ENCODE measurements around the gene CCM2. TPM values are rescaled to one million over a fixed set of nuclear protein-coding genes. Genes with fewer than 3 reads are reported as not detected.

CCM2 gene
- total RNA-seq, 2 experiments from 2014 or later: 134 TPM

GRCh38 chr7:45001138-45001694, 1.2 kb downstream of the CCM2 start:
- H3K9me3 Mint-ChIP-seq: no peaks in the 10 kb centered on the region
- no peaks in the 10 kb centered on the region for H3K27me3 Mint-ChIP-seq
- H3K4me1 Mint-ChIP-seq: peaks cover 60% of the 10 kb centered on the region
- H3K27ac Mint-ChIP-seq: peak overlapping the region; percentile 93
- ChIA-PET POLR2A (interaction anchor here (0.7 to 1.7 kb wide), 3 partner anchors 19 to 27 kb away, joined by 3 to 9 read pairs (median 4); no protein-coding TSS in a partner anchor), CTCF (interaction anchor here (1.0 to 3.0 kb wide), 13 partner anchors 9 to 31 kb away, joined by 3 to 11 read pairs (median 5); partner anchors contain the start of gene MYO1G)
- DNase-seq: peak; percentile 69
- peak overlapping the region; percentile 84 for H3K4me3 Mint-ChIP-seq
- H3K36me3 Mint-ChIP-seq (ENCODE audit: low read depth): peaks cover 20% of the 10 kb centered on the region

GRCh38 chr7:45001826-45002225, 1.8 kb downstream of the CCM2 start:
- peak overlapping the region; percentile 84 for H3K4me3 Mint-ChIP-seq
- peaks cover 59% of the 10 kb centered on the region for H3K4me1 Mint-ChIP-seq
- no peaks in the 10 kb centered on the region for H3K27me3 Mint-ChIP-seq
- ChIA-PET CTCF (interaction anchor here (0.6 to 3.0 kb wide), 14 partner anchors 9 to 1064 kb away, joined by 3 to 11 read pairs (median 4); partner anchors contain the start of gene MYO1G), POLR2A (interaction anchor here (1.2 to 1.7 kb wide), 2 partner anchors 26 to 28 kb away, joined by 4 to 9 read pairs; no protein-coding TSS in a partner anchor)
- no peaks in the 10 kb centered on the region for H3K9me3 Mint-ChIP-seq
- no peak for DNase-seq
- peak overlapping the region; percentile 93 for H3K27ac Mint-ChIP-seq
- peaks cover 24% of the 10 kb centered on the region for H3K36me3 Mint-ChIP-seq (ENCODE audit: low read depth)

DNA sequence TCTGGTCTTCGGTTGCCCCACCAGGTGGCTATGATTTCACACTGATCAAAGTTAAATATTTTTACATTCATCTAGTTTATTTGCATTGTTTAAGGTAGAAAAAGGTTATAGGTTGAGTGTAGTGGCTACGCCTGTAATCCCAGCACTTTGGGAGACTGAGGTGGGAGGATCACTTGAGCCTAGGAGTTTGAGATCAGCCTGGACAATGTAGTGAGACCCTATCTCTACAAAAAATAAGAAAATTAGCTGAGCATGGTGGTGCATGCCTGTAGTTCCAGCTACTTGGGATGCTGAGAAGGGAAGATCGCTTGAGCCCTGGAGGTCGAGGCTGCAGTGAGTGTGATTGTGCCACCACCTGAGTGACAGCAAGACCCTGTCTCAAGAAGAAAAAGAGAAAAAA, 3.8 kb downstream of the CCM2 start:
- H3K27me3 Mint-ChIP-seq: no peaks in the 10 kb centered on the region
- H3K9me3 Mint-ChIP-seq: no peaks in the 10 kb centered on the region
- ChIA-PET POLR2A (no interaction called here), CTCF (interaction anchor here (0.6 to 2.2 kb wide), 2 partner anchors 10 to 138 kb away, joined by 5 to 6 read pairs; no protein-coding TSS in a partner anchor)
- no peak for DNase-seq
- peaks cover 68% of the 10 kb centered on the region for H3K4me1 Mint-ChIP-seq
- H3K27ac Mint-ChIP-seq: peak overlapping the region; percentile 58
- peaks cover 34% of the 10 kb centered on the region for H3K36me3 Mint-ChIP-seq (ENCODE audit: low read depth)
- no peak overlapping the region for H3K4me3 Mint-ChIP-seq

DNA sequence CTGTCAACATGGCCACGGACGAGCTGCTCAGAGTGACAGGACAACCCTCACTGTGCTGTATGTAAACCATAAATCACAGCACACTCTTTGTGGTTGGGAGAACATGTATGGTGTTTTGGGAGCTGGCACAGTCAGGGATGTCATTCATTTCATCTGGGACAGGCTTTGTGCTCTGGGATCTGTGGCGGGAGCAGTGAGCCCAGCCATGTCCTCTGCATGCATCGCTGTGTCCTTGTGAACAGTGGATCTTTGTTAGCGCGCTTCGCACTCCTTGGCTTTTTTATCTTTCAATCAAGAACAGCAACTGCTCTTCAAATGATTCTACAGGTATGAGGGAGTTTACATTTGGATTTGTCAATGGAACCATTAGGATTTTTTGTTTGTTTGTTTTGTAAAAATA, 7.1 kb downstream of the CCM2 start:
- ChIA-PET CTCF (interaction anchor here (0.6 to 1.0 kb wide), 4 partner anchors 19 to 47 kb away, joined by 3 to 4 read pairs (median 4); no protein-coding TSS in a partner anchor), POLR2A (interaction anchor here (0.6 to 1.0 kb wide), 2 partner anchors 121 to 163 kb away, joined by 4 to 5 read pairs; partner anchors contain the start of gene PURB)
- Mint-ChIP-seq H3K27me3 (no peaks in the 10 kb centered on the region), H3K36me3 (ENCODE audit: low read depth) (peaks cover 40% of the 10 kb centered on the region), H3K27ac (peak overlapping the region; percentile 52), H3K4me1 (peaks cover 63% of the 10 kb centered on the region), H3K4me3 (no peak overlapping the region), H3K9me3 (no peaks in the 10 kb centered on the region)
- no peak for DNase-seq

- DNase-seq: peak; percentile 44
These were observed 7.7 kb downstream of the CCM2 start for GRCh38 chr7:45007571-45008328.

GRCh38 chr7:45013465-45013967, 13.5 kb downstream of the CCM2 start:
- ChIA-PET CTCF (interaction anchor here (1.4 to 2.3 kb wide), 4 partner anchors 10 to 21 kb away, joined by 5 to 7 read pairs (median 6); no protein-coding TSS in a partner anchor), POLR2A (no interaction called here)
- Mint-ChIP-seq H3K4me3 (no peak overlapping the region), H3K27me3 (no peaks in the 10 kb centered on the region), H3K27ac (peak overlapping the region; percentile 4), H3K36me3 (ENCODE audit: low read depth) (peaks cover 50% of the 10 kb centered on the region), H3K9me3 (no peaks in the 10 kb centered on the region), H3K4me1 (peaks cover 52% of the 10 kb centered on the region)
- no peak for DNase-seq

More at GRCh38 chr7:45007571-45008328, 7.7 kb downstream of the CCM2 start:
- ChIA-PET POLR2A (interaction anchor here (0.6 to 1.0 kb wide), 2 partner anchors 122 to 164 kb away, joined by 4 to 5 read pairs; partner anchors contain the start of gene PURB), CTCF (interaction anchor here (0.6 to 1.0 kb wide), 5 partner anchors 19 to 48 kb away, joined by 3 to 4 read pairs (median 3); no protein-coding TSS in a partner anchor)
- Mint-ChIP-seq H3K27ac (peak overlapping the region; percentile 72), H3K9me3 (no peaks in the 10 kb centered on the region), H3K36me3 (ENCODE audit: low read depth) (peaks cover 45% of the 10 kb centered on the region), H3K4me1 (peaks cover 63% of the 10 kb centered on the region), H3K4me3 (peak overlapping the region; percentile 22), H3K27me3 (no peaks in the 10 kb centered on the region)

GRCh38 chr7:45015313-45015712, 15.3 kb downstream of the CCM2 start:
- POLR2A ChIA-PET: no interaction called here
- CTCF ChIA-PET: interaction anchor here (2.3 kb wide), 1 partner anchor 14 kb away, joined by 7 read pairs; no protein-coding TSS in a partner anchor
- no peak for DNase-seq

DNA sequence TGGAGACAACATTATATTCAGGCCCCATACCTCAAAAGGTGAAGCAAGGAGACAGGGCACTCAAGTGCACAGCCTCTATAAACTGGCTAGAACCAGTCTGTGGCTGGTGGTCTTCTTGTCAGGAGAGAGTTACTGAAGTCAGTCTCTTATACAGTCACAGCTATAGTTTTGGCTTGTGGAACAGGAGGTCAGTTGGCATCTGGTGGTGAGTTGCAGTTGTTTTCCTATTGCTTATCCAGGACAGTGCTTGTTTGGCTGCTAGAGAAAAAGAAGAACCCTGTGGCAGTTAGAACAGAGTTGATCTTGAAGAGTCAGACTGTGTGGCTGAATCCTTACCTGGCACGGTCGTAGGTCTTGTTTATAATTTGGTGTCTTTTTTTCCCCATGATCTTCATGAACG, 17.3 kb downstream of the CCM2 start:
- POLR2A ChIA-PET: no interaction called here
- H3K9me3 Mint-ChIP-seq: no peaks in the 10 kb centered on the region
- CTCF ChIA-PET: no interaction called here
- no peak overlapping the region for H3K27ac Mint-ChIP-seq
- peaks cover 39% of the 10 kb centered on the region for H3K36me3 Mint-ChIP-seq (ENCODE audit: low read depth)
- H3K4me1 Mint-ChIP-seq: peaks cover 53% of the 10 kb centered on the region
- no peak for DNase-seq
- H3K27me3 Mint-ChIP-seq: no peaks in the 10 kb centered on the region
- no peak overlapping the region for H3K4me3 Mint-ChIP-seq

More at GRCh38 chr7:45015313-45015712, 15.3 kb downstream of the CCM2 start:
- H3K4me1 Mint-ChIP-seq: peaks cover 45% of the 10 kb centered on the region
- no peaks in the 10 kb centered on the region for H3K27me3 Mint-ChIP-seq
- H3K9me3 Mint-ChIP-seq: no peaks in the 10 kb centered on the region
- H3K4me3 Mint-ChIP-seq: no peak overlapping the region
- H3K36me3 Mint-ChIP-seq (ENCODE audit: low read depth): peaks cover 45% of the 10 kb centered on the region
- H3K27ac Mint-ChIP-seq: no peak overlapping the region

- DNase-seq: no peak
- Mint-ChIP-seq H3K27ac (no peak overlapping the region), H3K9me3 (peaks cover 4% of the 10 kb centered on the region), H3K4me1 (peaks cover 52% of the 10 kb centered on the region), H3K4me3 (no peak overlapping the region), H3K36me3 (ENCODE audit: low read depth) (peaks cover 41% of the 10 kb centered on the region), H3K27me3 (no peaks in the 10 kb centered on the region)
- ChIA-PET CTCF (interaction anchor here (1.6 to 2.7 kb wide), 2 partner anchors 19 to 48 kb away, joined by 9 to 10 read pairs; no protein-coding TSS in a partner anchor), POLR2A (no interaction called here)
These were observed 20.9 kb downstream of the CCM2 start for GRCh38 chr7:45020915-45021314.

DNA sequence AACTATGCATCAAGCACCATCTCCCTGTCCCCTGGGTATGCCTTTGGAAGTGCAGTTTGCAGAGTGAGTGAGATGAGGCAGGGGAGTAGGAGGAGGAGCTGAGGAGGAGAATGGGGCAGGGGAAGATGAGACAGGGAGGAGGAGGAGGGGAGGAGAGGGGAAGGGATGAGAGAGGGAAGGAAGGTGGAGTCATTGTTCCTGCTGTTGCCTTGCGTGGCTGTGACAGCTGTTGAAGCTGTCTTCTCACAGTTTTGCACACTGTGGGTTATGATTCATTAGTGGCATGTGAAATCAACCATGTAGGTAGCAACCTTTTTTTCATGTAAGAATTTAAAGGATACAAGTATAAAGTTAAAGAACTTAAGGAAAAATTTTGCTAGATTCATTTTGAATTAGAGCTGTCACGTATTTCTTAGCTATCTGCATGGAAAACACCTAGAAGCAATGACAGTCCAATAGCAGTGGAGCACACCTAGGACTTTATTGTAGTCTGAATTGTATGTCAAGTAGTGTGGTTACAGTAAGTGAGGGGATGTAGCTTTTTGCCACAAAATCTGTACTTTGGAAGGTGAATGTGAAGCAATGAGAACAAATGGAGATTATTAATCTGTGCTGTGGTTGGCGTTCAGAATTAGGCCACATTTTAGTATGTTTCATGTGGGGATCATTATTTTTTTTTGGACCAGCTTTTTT, 21.7 kb downstream of the CCM2 start:
- POLR2A ChIA-PET: interaction anchor here (0.7 kb wide), 1 partner anchor 444 kb away, joined by 5 read pairs; no protein-coding TSS in a partner anchor
- Mint-ChIP-seq H3K4me3 (no peak overlapping the region), H3K9me3 (peaks cover 4% of the 10 kb centered on the region), H3K4me1 (peaks cover 57% of the 10 kb centered on the region), H3K36me3 (ENCODE audit: low read depth) (peaks cover 41% of the 10 kb centered on the region), H3K27ac (peak overlapping the region; percentile 74), H3K27me3 (no peaks in the 10 kb centered on the region)
- DNase-seq: no peak
- CTCF ChIA-PET: interaction anchor here (0.6 to 2.7 kb wide), 5 partner anchors 13 to 48 kb away, joined by 3 to 10 read pairs (median 3); no protein-coding TSS in a partner anchor

DNA sequence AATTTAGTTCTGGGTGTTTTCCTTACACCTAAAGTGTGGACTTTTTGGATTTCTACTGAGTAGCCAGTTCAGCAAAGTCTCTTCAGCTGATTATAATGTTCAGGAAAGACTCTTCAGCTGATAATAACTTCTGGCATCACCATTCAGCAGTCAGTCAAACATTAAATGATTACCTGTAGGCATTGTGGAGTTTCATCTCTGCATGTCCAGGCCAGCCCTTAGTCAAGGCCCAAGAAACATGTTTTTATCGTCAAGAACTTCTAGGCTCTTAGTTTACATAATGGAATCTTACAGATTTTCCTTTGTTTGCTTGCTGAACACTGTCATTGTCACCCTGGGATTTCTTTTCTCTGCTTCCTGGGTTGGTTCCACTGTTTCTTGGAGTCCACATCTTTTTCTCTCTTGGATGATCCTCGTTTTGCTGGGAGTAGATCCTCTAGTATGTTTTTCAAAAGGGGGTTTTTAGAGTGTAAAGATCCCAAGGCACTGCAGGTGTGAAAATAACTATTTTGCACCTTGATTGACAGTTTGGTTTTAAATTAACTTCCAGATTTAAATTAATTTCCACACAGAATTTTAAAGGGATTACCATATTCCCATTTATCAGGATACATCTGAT, 24.2 kb downstream of the CCM2 start:
- Mint-ChIP-seq H3K36me3 (ENCODE audit: low read depth) (peaks cover 55% of the 10 kb centered on the region), H3K4me1 (peaks cover 57% of the 10 kb centered on the region), H3K27me3 (no peaks in the 10 kb centered on the region), H3K4me3 (no peak overlapping the region), H3K27ac (no peak overlapping the region), H3K9me3 (peaks cover 4% of the 10 kb centered on the region)
- POLR2A ChIA-PET: no interaction called here
- DNase-seq: no peak
- CTCF ChIA-PET: interaction anchor here (0.6 kb wide), 1 partner anchor 12 kb away, joined by 3 read pairs; no protein-coding TSS in a partner anchor
